ENCODE results near the gene MYH7B.

Gene MYH7B

DNA sequence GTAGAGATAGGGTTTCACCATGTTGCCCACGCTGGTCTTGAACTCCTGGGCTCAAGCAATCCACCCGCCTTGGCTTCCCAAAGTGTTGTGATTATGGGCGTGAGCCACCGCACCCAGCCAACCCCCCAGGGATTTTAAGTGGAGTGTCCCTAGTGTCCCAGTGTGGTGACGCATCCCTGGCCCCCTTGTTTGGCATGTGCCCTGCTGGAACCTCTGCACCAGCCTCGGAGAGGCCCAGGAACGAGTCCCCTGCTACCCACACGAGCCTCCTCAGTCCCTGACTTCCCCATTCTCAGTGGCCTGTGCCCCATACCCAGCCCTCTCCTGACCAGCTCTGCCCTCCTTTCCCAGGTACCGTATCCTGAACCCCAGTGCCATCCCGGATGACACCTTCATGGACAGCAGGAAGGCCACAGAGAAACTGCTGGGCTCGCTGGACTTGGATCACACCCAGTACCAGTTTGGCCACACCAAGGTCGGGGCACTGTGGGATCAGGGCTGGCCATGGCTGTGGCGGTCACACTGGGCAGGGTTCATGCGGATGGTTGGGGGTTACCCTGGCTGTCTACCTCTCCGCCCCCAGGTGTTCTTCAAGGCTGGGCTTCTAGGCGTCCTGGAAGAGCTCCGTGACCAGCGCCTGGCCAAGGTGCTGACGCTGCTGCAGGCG lies 37.2 kb downstream of the MYH7B start:
- no peak for DNase-seq

GRCh38 chr20:34993941-34994508 lies 38.4 kb downstream of the MYH7B start:
- DNase-seq = no peak

- DNase-seq = no peak
Observed at GRCh38 chr20:34994509-34995131, 39.0 kb downstream of the MYH7B start.

DNA sequence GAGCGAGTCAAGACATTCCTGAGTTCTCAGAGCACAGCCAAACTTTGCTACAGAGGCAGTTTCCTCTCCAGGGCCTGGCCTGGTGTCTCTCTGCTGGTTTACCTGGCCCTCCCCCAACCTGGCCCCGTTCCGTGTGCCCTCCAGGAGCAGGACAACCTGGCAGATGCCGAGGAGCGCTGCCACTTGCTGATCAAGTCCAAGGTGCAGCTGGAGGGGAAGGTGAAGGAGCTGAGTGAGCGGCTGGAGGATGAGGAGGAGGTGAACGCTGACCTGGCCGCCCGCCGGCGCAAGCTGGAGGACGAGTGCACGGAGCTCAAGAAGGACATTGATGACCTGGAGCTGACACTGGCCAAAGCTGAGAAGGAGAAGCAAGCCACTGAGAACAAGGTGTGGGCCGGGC lies 39.5 kb downstream of the MYH7B start:
- DNase-seq = no peak

GRCh38 chr20:34995696-34996095 lies 40.0 kb downstream of the MYH7B start:
- no peak for DNase-seq

- no peak for DNase-seq
Observed at GRCh38 chr20:34996243-34997028, 40.8 kb downstream of the MYH7B start.

- DNase-seq = no peak
Observed at GRCh38 chr20:34997131-34997561, 41.5 kb downstream of the MYH7B start.

DNA sequence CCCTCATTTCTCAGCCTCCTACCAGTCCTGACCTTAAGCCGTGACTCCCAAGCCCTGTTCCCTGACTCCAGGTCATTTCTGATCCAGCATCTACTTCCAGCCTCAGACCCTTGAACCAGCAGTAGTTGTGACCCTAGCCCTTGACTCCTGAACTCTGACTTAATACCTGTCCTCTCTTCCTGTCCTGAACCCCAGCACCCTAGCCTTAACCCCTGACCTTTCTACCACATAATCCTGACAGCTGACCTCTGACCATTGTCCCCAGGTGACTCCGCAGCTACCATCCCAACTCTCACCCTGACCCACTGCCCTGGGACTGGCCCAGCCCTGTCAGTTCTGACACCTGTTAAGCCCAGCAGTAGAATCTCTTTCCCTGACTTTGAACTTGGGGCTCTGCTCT lies 42.1 kb downstream of the MYH7B start:
- DNase-seq = no peak

- no peak for DNase-seq
Observed at GRCh38 chr20:34998331-34998950, 42.8 kb downstream of the MYH7B start.

- DNase-seq = no peak
Observed at GRCh38 chr20:34999021-34999451, 43.4 kb downstream of the MYH7B start.

- DNase-seq = no peak
Observed at GRCh38 chr20:34999782-35000181, 44.1 kb downstream of the MYH7B start.

DNA sequence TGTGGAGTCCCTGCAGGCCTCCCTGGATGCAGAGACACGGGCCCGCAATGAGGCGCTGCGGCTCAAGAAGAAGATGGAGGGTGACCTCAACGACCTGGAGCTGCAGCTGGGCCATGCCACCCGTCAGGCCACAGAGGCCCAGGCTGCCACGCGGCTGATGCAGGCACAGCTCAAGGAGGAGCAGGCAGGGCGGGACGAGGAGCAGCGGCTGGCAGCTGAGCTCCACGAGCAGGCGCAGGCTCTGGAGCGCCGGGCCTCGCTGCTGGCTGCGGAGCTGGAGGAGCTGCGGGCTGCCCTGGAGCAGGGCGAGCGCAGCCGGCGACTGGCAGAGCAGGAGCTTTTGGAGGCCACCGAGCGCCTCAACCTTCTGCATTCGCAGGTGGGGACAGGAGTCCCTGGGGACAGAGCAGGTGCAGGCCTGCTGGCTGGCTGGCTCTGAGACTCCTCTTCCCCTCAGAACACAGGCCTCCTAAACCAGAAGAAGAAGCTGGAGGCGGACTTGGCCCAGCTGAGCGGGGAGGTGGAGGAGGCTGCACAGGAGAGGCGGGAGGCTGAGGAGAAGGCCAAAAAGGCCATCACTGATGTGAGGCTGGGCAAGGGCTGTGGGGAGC lies 44.7 kb downstream of the MYH7B start:
- no peak for DNase-seq

DNA sequence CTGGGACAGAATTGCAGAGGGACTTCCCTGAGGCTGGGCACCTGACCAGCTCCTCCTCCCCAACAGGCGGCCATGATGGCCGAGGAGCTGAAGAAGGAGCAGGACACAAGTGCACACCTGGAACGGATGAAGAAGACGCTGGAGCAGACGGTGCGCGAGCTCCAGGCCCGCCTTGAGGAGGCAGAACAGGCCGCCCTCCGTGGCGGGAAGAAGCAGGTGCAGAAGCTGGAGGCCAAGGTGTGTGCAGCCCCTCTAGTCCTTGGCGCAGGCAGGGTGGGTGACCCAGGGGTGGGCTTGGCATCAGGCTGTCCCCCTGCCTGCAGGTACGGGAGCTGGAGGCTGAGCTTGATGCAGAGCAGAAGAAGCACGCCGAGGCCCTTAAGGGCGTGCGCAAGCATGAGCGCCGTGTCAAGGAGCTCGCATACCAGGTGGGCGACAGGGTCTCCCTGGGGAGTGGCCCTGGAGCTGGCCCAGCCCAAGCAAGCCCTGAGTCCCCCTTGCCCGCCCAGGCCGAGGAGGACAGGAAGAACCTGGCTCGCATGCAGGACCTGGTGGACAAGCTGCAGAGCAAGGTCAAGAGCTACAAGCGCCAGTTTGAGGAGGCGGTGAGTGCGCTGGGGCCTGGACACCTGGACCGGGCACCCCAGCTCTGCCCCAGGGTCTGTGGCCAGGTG lies 45.4 kb downstream of the MYH7B start:
- DNase-seq = no peak

DNA sequence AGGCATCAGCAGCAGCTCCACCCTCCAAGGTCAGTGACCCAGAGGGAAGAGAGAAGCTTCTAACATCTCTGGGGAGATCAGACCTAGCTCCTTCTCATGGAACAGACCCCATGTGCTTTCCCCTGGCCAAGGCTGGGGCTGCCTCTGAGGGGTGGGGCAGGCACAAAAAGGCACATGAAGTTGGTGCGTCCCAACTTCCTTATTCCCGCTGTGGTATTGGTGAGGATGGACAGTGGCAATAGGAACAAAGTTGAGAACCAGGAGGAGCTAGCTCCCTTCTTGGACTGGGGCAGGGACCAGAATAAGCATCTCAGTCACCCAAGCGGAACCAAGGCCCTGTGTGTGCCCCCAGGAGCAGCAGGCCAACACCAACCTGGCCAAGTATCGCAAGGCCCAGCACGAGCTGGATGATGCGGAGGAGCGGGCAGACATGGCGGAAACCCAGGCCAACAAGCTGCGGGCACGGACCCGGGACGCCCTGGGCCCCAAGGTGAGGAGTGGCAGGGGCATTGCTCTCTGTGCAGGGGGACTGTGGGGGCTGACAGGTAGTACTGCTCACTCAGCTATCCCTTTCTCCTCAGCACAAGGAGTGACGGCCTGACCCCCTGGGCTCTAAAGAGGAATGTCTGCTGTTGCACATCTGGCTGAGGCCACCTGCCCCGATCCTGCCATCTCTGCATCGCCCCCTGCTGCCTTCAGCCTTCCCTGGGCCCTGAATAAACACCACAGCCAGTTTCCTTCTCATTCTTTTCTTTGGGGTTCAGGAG lies 46.1 kb downstream of the MYH7B start:
- no peak for DNase-seq

- DNase-seq = no peak
Observed at GRCh38 chr20:35002426-35003210, 47.0 kb downstream of the MYH7B start.

DNA sequence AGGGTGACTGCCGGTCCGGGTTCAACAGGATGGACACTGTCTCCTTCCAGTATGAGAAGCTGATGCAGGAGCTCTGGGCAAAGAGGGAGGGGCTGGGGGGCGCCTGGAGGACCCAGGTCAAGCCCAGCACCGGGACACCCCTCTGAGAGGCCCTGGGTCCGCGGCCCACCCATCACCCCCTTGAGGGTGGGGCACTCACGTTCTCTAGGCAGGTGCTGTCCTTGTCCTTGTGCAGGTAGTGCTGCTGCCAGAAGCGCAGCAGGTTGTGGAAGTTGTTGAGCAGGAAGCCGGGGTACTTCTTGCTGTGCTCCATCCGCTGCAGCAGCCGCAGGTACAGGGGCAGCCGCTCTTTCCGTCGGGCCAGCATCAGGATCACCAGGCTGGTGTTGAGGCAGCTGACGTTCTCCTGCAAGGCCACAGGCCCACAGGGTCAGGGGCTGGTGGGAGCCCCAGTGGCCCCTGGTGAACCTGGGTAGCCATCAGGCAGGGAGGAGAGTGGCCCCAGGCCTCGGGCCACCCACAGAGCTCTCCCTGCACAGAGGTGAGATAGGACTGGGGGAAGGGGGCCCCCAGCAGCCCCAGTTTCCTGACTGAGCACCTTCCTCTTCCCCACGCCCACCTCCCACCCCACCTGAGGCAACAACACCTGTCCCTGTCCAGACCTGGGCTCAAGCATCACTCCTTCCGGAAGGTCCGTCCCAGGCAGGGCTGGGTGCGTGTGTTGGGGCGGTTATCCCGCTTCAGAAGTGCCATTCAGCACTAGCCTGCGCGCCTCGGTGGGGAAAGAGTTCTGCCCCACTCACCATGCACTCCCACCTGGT lies 47.8 kb downstream of the MYH7B start:
- no peak for DNase-seq

- DNase-seq = no peak
Observed at GRCh38 chr20:35004051-35004725, 48.5 kb downstream of the MYH7B start.

DNA sequence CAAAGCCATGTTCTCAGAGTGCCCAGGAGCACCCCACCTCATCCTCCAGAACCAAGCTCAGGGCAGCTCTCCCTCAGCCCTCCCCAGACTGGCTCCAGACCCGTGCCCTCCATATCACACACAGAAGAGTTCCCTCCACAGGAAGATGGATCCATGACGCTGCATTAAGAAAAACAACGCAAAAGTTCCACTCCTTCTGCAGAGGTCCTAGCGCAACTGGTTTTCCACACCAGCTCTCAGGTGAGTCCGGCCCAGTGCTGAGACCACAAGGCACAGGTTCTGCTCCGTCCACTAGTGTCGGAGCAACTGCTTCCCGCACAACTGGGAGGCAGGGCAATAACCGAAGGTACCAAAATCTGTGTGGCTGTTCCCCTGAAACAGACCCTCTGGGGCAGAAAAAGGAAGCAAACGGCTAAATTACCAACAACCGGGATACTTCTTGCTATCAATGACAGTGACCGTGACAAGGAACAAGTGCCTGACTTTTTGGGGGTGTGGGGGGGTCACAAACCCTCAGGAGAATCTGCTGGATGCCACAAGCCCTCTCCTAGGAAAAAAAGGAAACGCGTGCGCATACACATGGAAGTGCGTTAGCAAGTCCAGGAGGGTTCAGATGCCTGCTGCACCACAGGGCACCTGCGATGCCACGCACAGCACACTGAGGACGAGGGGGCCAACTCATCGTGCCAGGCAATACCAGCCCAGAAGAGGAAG lies 49.2 kb downstream of the MYH7B start:
- no peak for DNase-seq

Data from NCI-H1694 (cell line).